Activated CD4-positive, alpha-beta T cell treated with anti-CD3 and anti-CD28 coated beads for 24 hours (primary cell): ENCODE data around the gene ST7.

Experiments used
- DNase-seq, 2 donors: peaks; one replicate each; pipeline ENCODE4 v3.0.0-alpha.2; 2020; ENCODE audit warnings: low read depth in 2 of 2

The ST7 gene

GRCh38 chr7:116977172-116977571, 23.9 kb downstream of the ST7 start:
- no peak for DNase-seq

GRCh38 chr7:116978006-116978405, 24.7 kb downstream of the ST7 start:
- DNase-seq, result no peak

DNA sequence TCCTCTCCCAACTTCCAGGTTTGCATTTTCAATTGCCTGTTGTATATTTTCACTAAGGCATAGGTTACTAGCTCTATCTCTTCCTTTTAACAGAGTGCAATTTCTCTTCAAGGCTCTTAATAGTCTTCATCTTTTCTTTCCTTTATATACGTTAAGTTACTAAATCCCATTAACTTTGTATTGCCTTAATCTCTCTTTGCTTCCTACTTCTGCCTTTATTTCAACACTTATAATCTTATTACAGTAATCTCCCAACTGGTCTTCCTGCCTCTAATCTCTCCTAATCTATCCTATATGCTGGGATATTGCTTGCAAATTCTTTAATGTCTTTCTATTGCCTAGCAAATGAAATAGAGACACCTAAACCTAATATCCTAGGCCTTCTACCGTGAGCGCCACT, 26.1 kb downstream of the ST7 start:
- DNase-seq, result no peak

- no peak for DNase-seq
Measured at GRCh38 chr7:116980354-116980753, 27.1 kb downstream of the ST7 start.

GRCh38 chr7:116981939-116982338, 28.6 kb downstream of the ST7 start:
- no peak for DNase-seq

DNA sequence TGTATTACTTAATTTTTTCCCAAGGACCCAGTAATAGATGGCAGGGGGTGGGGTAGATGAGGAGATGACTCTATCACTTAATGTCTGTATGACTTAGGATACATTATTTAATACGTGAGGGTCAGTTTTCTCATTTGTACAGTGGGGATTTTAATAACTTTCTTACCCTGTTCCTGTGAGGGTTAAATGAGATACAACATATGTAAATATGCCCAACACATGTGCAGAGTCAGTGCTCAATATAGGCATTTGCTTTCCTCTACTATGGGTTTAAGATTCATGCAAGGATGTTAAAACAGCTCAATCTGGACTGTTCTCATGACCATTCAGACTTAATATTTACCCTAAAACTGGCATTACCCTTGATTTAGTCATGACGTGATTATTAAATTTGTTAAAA, 31.2 kb downstream of the ST7 start:
- DNase-seq, result no peak

GRCh38 chr7:116984917-116985316, 31.6 kb downstream of the ST7 start:
- no peak for DNase-seq

DNA sequence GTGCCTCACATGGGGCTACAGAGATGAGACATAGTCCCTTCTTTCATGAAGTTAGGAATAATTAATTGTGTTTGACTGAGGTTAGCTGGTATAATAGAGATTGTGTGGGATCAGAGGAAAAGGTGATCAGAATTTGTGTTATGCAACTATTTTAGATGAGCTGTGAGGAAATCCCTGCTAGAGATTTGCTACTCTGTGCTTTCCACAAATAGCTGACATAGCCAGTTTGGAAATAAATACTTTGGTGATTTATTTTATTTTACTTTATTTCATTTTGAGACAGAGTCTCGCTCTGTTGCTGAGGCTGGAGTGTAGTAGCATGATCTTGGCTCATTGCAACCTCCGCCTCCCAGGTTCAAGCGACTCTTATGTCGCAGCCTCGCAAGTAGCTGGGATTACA, 32.3 kb downstream of the ST7 start:
- DNase-seq, result no peak

GRCh38 chr7:116986611-116987565, 33.6 kb downstream of the ST7 start:
- DNase-seq, result no peak

DNA sequence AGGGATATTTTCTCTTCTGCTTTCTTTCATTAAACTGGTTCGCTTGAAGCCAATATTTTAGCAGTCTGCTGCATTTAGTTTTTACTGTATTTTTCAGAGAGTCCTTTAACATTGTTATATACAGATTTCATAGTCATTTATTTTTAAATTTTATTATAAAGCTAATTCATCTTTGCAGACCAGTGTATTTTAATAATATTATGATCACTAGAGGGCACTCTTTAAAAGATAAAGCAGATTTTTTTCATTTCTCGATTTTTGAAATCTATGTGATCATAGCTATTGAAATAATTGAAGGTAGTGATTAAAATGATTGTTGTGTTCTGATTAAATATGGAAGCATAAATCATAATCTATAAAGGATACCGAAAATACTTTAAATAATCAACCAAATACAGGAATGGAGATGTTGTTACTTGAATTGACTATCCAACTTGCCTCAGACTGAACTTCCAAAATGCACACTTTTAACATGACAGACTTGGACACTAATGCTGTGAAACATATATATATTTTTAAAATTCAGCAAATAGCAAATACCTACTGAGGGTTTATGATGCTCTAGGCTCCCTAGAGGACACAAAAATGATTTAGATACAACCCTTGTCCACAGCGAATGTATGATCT, 35.2 kb downstream of the ST7 start:
- DNase-seq, result no peak

- no peak for DNase-seq
Measured at GRCh38 chr7:116990056-116990455, 36.8 kb downstream of the ST7 start.

DNA sequence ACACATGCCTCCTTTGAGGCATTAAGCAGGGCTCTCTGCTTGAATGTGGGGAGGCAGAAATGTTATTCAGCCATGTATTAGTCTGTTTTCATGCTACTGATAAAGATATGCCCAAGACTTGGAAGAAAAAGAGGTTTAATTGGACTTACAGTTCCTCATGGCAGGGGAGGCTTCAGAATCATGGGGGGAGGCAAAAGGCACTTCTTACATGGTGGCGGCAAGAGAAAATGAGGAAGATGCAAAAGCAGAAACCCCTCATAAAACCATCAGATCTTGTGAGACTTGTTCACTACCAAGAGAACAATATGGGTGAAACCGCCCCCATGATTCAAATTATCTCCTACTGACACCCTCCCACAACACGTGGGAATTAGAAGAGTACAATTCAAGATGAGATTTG, 37.9 kb downstream of the ST7 start:
- DNase-seq, result no peak

GRCh38 chr7:116994611-116995010, 41.3 kb downstream of the ST7 start:
- DNase-seq, result no peak

- DNase-seq, result no peak
Measured at GRCh38 chr7:116997972-116998371, 44.7 kb downstream of the ST7 start.

DNA sequence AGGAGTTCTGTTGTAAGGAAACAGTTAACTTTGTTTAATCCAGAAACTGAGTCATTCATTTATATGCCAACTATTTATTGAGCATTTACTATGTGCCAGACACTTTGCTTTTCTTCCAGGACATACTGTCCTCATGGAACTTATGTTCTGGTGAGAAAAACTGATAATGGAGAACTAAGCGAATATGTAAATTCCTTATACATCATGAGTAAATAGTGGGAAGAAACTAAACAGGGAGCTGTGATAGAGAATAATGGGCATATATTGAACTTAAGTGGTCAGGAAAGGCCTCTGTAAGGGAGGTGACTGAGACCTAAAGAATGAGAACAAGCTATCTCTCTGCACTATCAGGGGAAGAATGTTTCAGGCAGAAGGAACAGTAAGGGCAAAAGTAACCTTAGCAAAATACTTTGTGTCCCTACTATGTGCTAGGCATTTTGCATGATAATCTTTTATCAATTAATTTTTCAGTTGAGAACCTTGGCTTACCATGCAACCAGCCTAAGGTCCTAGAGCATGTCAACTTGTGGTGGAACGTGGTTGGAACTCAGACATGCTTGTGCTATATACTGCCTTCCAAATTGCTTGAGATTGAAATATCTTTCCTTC, 45.4 kb downstream of the ST7 start:
- DNase-seq, result no peak

DNA sequence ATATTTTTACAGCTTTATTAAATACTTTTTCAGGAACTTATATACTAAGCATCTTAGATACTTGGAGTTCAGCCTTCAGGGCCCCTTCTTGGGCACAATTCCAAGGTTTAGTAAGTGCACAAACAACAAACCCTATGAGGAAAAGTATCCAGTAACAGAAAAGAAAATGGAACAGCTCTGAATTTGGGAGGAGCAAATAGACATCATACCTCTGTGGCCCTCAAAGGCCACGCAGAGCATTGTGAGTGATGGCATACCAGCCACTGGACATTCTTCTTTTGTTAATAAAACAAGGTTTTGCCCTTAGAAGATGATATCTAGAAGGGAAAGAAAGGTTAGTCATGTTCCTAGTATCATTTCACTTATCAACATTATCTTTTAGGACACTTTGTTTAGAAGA, 46.0 kb downstream of the ST7 start:
- DNase-seq, result no peak

DNA sequence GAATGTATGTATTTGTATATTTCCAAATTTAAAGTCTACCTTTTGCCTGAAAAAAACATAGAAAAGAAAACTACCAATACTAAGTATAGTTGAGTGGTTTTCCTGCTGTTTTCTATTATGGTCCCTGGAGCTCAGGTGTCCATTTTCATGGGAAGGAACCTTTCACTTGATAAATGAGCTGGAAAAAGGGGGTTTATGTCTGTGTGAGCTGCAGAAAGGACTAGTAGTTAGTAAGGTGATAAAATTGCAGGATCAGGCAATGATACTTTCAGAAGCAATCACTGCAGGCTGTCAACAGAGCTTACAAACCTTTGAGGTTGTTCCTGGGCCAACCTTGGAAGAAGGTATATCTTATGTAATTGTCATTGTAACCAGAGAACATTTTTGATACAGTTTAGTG, 48.0 kb downstream of the ST7 start:
- no peak for DNase-seq

DNA sequence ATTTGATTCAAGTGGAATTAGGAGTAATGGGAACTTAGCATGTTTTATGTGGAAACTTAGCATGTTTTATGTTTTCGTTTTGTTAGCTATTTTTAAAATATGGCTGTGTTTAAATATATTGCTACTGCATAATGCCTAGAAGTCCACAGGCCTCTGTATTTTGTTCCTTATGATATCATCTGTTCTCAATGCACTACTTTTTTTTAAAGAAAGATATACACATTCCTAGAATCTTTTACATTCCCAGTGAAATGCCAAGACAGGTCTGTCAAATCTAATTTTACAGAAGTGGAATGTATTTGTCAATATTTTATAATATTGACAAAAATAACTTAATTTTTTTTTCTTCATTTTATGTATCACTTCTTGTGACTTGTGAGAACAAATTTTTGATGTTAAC, 51.6 kb downstream of the ST7 start:
- DNase-seq, result no peak

GRCh38 chr7:117005449-117005848, 52.1 kb downstream of the ST7 start:
- DNase-seq, result no peak

- no peak for DNase-seq
Measured at GRCh38 chr7:117006907-117007684, 53.8 kb downstream of the ST7 start.

DNA sequence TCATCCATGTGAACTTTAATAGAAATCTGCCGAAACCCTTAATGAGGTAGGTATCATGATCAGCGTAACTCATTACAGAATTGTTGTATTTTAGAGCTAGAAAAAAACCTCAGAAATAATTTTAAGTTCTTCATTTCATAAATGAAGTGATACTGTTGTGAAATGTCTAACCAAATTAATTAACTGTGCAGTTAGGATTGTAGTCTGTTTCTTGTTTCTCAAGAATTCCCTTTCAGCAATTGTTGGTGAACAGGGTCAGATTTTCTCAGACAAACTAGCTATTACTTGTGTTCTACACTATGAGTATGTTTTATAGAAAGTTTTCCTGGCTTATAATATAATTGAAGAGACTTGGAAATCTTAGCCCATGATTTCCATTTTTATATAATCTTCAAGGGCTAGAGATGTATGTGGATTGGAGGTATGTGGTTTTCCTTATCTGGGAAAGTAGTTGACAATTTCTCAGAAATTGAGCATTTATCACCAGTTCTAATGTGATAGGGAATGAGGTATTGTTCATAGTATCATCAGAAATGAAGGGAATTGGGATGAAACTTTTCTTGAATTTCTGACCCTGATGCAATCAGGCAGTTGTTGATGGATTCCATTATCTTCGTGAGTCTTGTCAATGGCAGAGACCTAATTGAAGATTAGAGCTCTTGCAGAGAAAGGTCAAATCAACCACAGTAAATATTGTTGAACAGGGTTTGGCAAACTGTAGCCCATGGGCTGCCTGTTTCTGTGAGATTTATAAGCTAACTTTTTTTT, 55.0 kb downstream of the ST7 start:
- DNase-seq, result no peak
